HCT116 (cell line): ENCODE data around the gene FAM83F. TPM values are rescaled to one million over a fixed set of nuclear protein-coding genes. Genes with fewer than 3 reads are reported as not detected.

Experiments
- ATAC-seq: fragments of 200-7000 bp; cut with Tn5 transposase; 2 replicates; pipeline ENCODE4 v1.9.1; 2020; ENCODE audit warnings: mild to moderate bottlenecking, moderate library complexity
- BruUV-seq: library from RNA; stranded (reverse); fragments of 400-500 nt; replicated peaks from 2 replicates; lab custom pipeline; 2021; lab: Mats Ljungman, UMichigan
- CTCF ChIA-PET: fragments of 300-600 bp; sonication (Branson Sonifier 250); formaldehyde crosslinking; loops from one replicate; lab custom pipeline; 2021; ENCODE audit warnings: antibody characterized with exemption; lab: Charles Lee
- POLR2A ChIA-PET: fragments of 300-600, 350-600 bp; sonication (Branson Sonifier 250); formaldehyde crosslinking; loops from one replicate; lab custom pipeline; 2021; ENCODE audit warnings: antibody characterized with exemption; lab: Charles Lee
- RAD21 ChIA-PET, 2 experiments: fragments of 300-600 bp; sonication (Branson Sonifier 250); formaldehyde crosslinking; loops; one replicate each; lab custom pipeline; 2023; ENCODE audit warnings: low total read pairs in 2 of 2; ENCODE audit not compliant: uncharacterized antibody in 2 of 2, unreplicated experiment in 2 of 2, low non-redundant PET in 1 of 2; lab: Charles Lee
- DNase-seq: peaks from one replicate; pipeline ENCODE4 v3.0.0-alpha.2; 2010; ENCODE audit warnings: low read depth, low spot score
- H2AFZ ChIP-seq: fragments of 200-600 bp; shearing (Covaris generic), sonication (generic); 2 replicates; pipeline ENCODE4 v1.6.1; 2017; ENCODE audit warnings: low read depth, mixed run types, mixed read lengths, antibody characterized with exemption, low read length; ENCODE audit not compliant: poor library complexity, severe bottlenecking
- H3K27ac ChIP-seq: 2 replicates; pipeline ENCODE4 v1.5.1; 2012; ENCODE audit warnings: low read depth, low read length
- H3K27me3 ChIP-seq: fragments of 200-600 bp; sonication (generic); 2 replicates; pipeline ENCODE4 v1.6.1; 2016; ENCODE audit warnings: mixed run types, low read length, mixed read lengths; ENCODE audit not compliant: insufficient read depth
- H3K36me3 ChIP-seq, 2 experiments: fragments of 200-500 bp in 1 of 2; fragments of 200-600 bp in 1 of 2; sonication (Bioruptor generic) in 1 of 2; sonication (generic) in 1 of 2; 2 replicates each; pipeline versions ENCODE4 v1.5.1 to v1.6.1; 2014 to 2016; ENCODE audit warnings: low read length in 2 of 2, inconsistent platforms in 1 of 2, mixed read lengths in 1 of 2, mixed run types in 1 of 2; ENCODE audit not compliant: insufficient read depth in 2 of 2, control insufficient read depth in 1 of 2
- H3K4me1 ChIP-seq, 2 experiments: fragments of 200-600 bp in 1 of 2; sonication (generic) in 1 of 2; 2 replicates each; pipeline versions ENCODE4 v1.5.1 to v1.6.1; 2012 to 2017; ENCODE audit warnings: low read length in 2 of 2, inconsistent platforms in 1 of 2, mild to moderate bottlenecking in 1 of 2, mixed read lengths in 1 of 2, mixed run types in 1 of 2, moderate library complexity in 1 of 2; ENCODE audit not compliant: insufficient read depth in 2 of 2, control insufficient read depth in 1 of 2
- H3K4me2 ChIP-seq: fragments of 200-600 bp; sonication (generic); 2 replicates; pipeline ENCODE4 v1.6.1; 2017; ENCODE audit warnings: mixed run types, low read length, mixed read lengths
- H3K4me3 ChIP-seq, 2 experiments: fragments of 200-600 bp in 1 of 2; sonication (generic) in 1 of 2; replicated peaks in 1 of 2; 2 replicates each; pipeline ENCODE4 v1.5.1; 2011 to 2016; ENCODE audit warnings: low read length in 2 of 2, control low read depth in 1 of 2, low read depth in 1 of 2, mild to moderate bottlenecking in 1 of 2, mixed read lengths in 1 of 2, mixed run types in 1 of 2
- H3K79me2 ChIP-seq: fragments of 200-600 bp; sonication (generic); 2 replicates; pipeline ENCODE4 v1.6.1; 2017; ENCODE audit warnings: mild to moderate bottlenecking, mixed run types, low read length, moderate library complexity, mixed read lengths; ENCODE audit not compliant: insufficient read depth
- H3K9ac ChIP-seq: fragments of 200-600 bp; sonication (generic); 2 replicates; pipeline ENCODE4 v1.6.1; 2016; ENCODE audit warnings: low read length, mixed read lengths
- H3K9me2 ChIP-seq: fragments of 200-600 bp; sonication (generic), shearing (Covaris generic); 2 replicates; pipeline ENCODE4 v1.6.1; 2017; ENCODE audit warnings: mixed run types, mild to moderate bottlenecking, moderate library complexity; ENCODE audit not compliant: insufficient read depth
- H3K9me3 ChIP-seq, 2 experiments: fragments of 200-500 bp in 1 of 2; fragments of 200-600 bp in 1 of 2; sonication (Bioruptor generic) in 1 of 2; sonication (generic) in 1 of 2; 2 replicates each; pipeline ENCODE4 v1.6.1; 2014 to 2017; ENCODE audit warnings: low read length in 2 of 2, mixed read lengths in 2 of 2, inconsistent platforms in 1 of 2, low read depth in 1 of 2, mild to moderate bottlenecking in 1 of 2, mixed run types in 1 of 2, moderate library complexity in 1 of 2; ENCODE audit not compliant: control insufficient read depth in 1 of 2, insufficient read depth in 1 of 2
- H4K20me1 ChIP-seq: fragments of 200-600 bp; sonication (generic), shearing (Covaris generic); 2 replicates; pipeline ENCODE4 v1.6.1; 2017; ENCODE audit warnings: mixed run types, mild to moderate bottlenecking, moderate library complexity; ENCODE audit not compliant: insufficient read depth
- CBX3 ChIP-seq: IDR thresholded peaks from 2 replicates; pipeline ENCODE4 v1.6.1; 2012; ENCODE audit warnings: low read depth
- CEBPB ChIP-seq: IDR thresholded peaks from 2 replicates; pipeline ENCODE4 v1.6.1; 2012; ENCODE audit warnings: low read depth
- EGR1 ChIP-seq: IDR thresholded peaks from 2 replicates; pipeline ENCODE4 v1.6.1; 2012; ENCODE audit warnings: low read depth
- ELF1 ChIP-seq: IDR thresholded peaks from 2 replicates; pipeline ENCODE4 v1.6.1; 2012; ENCODE audit warnings: low read depth, borderline replicate concordance
- EZH2 ChIP-seq: fragments of 200-600 bp; sonication (generic); IDR thresholded peaks from 2 replicates; pipeline ENCODE4 v1.6.1; 2017; ENCODE audit warnings: antibody characterized with exemption, mixed run types
- JUND ChIP-seq: IDR thresholded peaks from 2 replicates; pipeline ENCODE4 v1.6.1; 2012
- MAX ChIP-seq: IDR thresholded peaks from 2 replicates; pipeline ENCODE4 v1.6.1; 2012
- POLR2A ChIP-seq: IDR thresholded peaks from 2 replicates; pipeline ENCODE4 v1.7.0; 2011; ENCODE audit warnings: borderline replicate concordance; ENCODE audit not compliant: insufficient read depth, insufficient read length; ENCODE audit errors: extremely low read depth
- RAD21 ChIP-seq: IDR thresholded peaks from 2 replicates; pipeline ENCODE4 v1.6.1; 2012; ENCODE audit warnings: low read depth, mild to moderate bottlenecking
- SIN3A ChIP-seq: IDR thresholded peaks from 2 replicates; pipeline ENCODE4 v1.6.1; 2012; ENCODE audit warnings: low read depth
- SP1 ChIP-seq: IDR thresholded peaks from 2 replicates; pipeline ENCODE4 v1.6.1; 2012; ENCODE audit warnings: low read depth
- TCF7L2 ChIP-seq: IDR thresholded peaks from 2 replicates; pipeline ENCODE4 v1.7.0; 2011; ENCODE audit warnings: borderline replicate concordance, inconsistent platforms; ENCODE audit not compliant: insufficient read depth, insufficient read length; ENCODE audit errors: extremely low read depth
- YY1 ChIP-seq: IDR thresholded peaks from 2 replicates; pipeline ENCODE4 v1.6.1; 2011; ENCODE audit warnings: low read length, low read depth, moderate library complexity, mild to moderate bottlenecking; ENCODE audit not compliant: insufficient replicate concordance; ENCODE audit errors: extremely low read depth
- ZFX ChIP-seq: fragments of 450-650 bp; IDR thresholded peaks from 2 replicates; pipeline ENCODE4 v1.6.1; 2017
- ZNF274 ChIP-seq: fragments of 200-500 bp; sonication (Bioruptor generic); IDR thresholded peaks from 2 replicates; pipeline ENCODE4 v1.6.1; 2014; ENCODE audit warnings: mild to moderate bottlenecking, low read depth, low read length, inconsistent platforms
- intact Hi-C: fragments of 100-400 bp; cut with micrococcal nuclease; formaldehyde crosslinking; loops from 2 replicates; pipeline ENCODE4 v1.10.0; 2022
- total RNA-seq: library from RNA; stranded (reverse); gene quantifications from one replicate; pipeline ENCODE4 v1.2.1, GENCODE V29; 2021; ENCODE audit not compliant: unreplicated experiment
- TF ChIP-seq, protein P1 (sequence below): IDR thresholded peaks from 2 replicates; pipeline ENCODE4 v1.6.1; 2012
- TF ChIP-seq, protein P2 (sequence below): IDR thresholded peaks from 2 replicates; pipeline ENCODE4 v1.6.1; 2011; ENCODE audit warnings: mild to moderate bottlenecking, low read length, moderate library complexity; ENCODE audit not compliant: insufficient replicate concordance; ENCODE audit errors: extremely low read depth

The FAM83F gene
- total RNA-seq, 1 experiment from 2014 or later, result 24.5 TPM

GRCh38 chr22:40008726-40009291 is 14.1 kb downstream of the FAM83F start:
- ChIA-PET RAD21 (no interaction called here), CTCF (no interaction called here), POLR2A (no interaction called here)
- Histone ChIP-seq H3K4me1 (no peaks in the 10 kb centered on the region; a peak in 1 of 4 replicates), H4K20me1 (no peaks in the 10 kb centered on the region), H2AFZ (no peak overlapping the region), H3K4me2 (no peak overlapping the region), H3K9ac (no peak overlapping the region), H3K27ac (no peak overlapping the region), H3K36me3 (no peaks in the 10 kb centered on the region), H3K27me3 (no peaks in the 10 kb centered on the region), H3K4me3 (no peak overlapping the region), H3K79me2 (peaks cover 32% of the 10 kb centered on the region), H3K9me2 (no peaks in the 10 kb centered on the region), H3K9me3 (no peaks in the 10 kb centered on the region)
- DNase-seq (no peak), ATAC-seq (no peak)
- no TSS peak for BruUV-seq
- intact Hi-C loops, result no loop called here
- TF ChIP-seq POLR2A (no peak), CEBPB (no peak), ZNF274 (no peak), EZH2 (no peak), MAX (no peak), TCF7L2 (no peak), SP1 (no peak), EGR1 (no peak), ZFX (no peak), ELF1 (no peak), RAD21 (no peak), JUND (no peak), CBX3 (no peak), SIN3A (no peak), YY1 (no peak)
- TF ChIP-seq, protein P1, sequence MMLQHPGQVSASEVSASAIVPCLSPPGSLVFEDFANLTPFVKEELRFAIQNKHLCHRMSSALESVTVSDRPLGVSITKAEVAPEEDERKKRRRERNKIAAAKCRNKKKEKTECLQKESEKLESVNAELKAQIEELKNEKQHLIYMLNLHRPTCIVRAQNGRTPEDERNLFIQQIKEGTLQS, result no peak
- TF ChIP-seq, protein P2, sequence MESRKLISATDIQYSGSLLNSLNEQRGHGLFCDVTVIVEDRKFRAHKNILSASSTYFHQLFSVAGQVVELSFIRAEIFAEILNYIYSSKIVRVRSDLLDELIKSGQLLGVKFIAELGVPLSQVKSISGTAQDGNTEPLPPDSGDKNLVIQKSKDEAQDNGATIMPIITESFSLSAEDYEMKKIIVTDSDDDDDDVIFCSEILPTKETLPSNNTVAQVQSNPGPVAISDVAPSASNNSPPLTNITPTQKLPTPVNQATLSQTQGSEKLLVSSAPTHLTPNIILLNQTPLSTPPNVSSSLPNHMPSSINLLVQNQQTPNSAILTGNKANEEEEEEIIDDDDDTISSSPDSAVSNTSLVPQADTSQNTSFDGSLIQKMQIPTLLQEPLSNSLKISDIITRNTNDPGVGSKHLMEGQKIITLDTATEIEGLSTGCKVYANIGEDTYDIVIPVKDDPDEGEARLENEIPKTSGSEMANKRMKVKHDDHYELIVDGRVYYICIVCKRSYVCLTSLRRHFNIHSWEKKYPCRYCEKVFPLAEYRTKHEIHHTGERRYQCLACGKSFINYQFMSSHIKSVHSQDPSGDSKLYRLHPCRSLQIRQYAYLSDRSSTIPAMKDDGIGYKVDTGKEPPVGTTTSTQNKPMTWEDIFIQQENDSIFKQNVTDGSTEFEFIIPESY, result no peak
